ENCODE results near the gene NAV1.

NAV1 gene

GRCh38 chr1:201554190-201554600 is 15.3 kb downstream of the NAV1 start:
- Mint-ChIP-seq H3K27me3 (peaks cover 10% of the 10 kb centered on the region), H3K27ac (peak overlapping the region; percentile 13), H3K4me3 (no peak overlapping the region), H3K36me3 (ENCODE audit: low read depth) (no peaks in the 10 kb centered on the region), H3K4me1 (ENCODE audit: low read depth) (peaks cover 52% of the 10 kb centered on the region), H3K9me3 (no peaks in the 10 kb centered on the region)
- intact Hi-C loops (cut with micrococcal nuclease), result no loop called here

- intact Hi-C loops (cut with micrococcal nuclease), result no loop called here
Measured at GRCh38 chr1:201554789-201555592, 16.1 kb downstream of the NAV1 start.

GRCh38 chr1:201555593-201555945 is 16.6 kb downstream of the NAV1 start:
- Mint-ChIP-seq H3K27me3 (peaks cover 10% of the 10 kb centered on the region), H3K27ac (no peak overlapping the region), H3K4me1 (ENCODE audit: low read depth) (peaks cover 61% of the 10 kb centered on the region), H3K4me3 (no peak overlapping the region), H3K36me3 (ENCODE audit: low read depth) (no peaks in the 10 kb centered on the region), H3K9me3 (no peaks in the 10 kb centered on the region)
- intact Hi-C loops (cut with micrococcal nuclease), result no loop called here

More at GRCh38 chr1:201554789-201555592, 16.1 kb downstream of the NAV1 start:
- no peaks in the 10 kb centered on the region for H3K9me3 Mint-ChIP-seq
- no peak overlapping the region for H3K4me3 Mint-ChIP-seq
- no peaks in the 10 kb centered on the region for H3K36me3 Mint-ChIP-seq (ENCODE audit: low read depth)
- peaks cover 10% of the 10 kb centered on the region for H3K27me3 Mint-ChIP-seq
- H3K27ac Mint-ChIP-seq, result no peak overlapping the region
- peaks cover 60% of the 10 kb centered on the region for H3K4me1 Mint-ChIP-seq (ENCODE audit: low read depth)

DNA sequence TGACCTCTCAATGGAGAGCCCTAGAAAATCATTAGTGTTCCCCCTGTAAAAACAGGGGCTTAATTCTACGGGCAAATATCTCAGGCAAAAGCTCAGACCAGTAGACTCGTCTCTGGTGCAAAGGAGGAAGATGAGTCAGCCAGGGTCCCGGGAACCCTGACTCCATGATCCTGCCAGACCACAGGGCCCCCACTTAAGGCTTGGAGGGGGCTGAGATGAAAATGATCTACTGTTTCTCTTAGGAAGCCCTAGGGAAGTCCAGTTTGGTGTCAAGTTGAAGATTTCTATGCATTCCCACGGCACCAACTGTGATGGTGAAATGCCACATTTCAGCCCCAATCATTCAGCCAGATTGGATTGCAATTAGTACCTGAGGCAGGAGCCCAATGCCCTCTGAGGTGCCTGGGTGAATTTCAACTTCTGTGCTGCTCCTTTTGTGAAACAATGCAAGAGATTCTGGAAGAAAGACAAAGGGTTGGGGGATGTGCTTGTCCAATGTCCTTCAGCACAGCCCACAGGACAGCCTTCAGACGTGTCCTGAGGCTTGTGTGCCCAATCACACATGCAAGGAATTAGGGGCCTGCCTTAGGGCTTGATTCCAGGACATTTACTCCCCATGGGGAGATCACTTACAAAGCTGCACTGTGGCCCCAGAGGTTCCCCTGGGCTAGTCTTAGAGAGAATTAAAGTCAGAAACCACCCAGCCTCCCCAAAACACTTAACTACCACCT is 18.1 kb downstream of the NAV1 start:
- Mint-ChIP-seq H3K27ac (no peak overlapping the region), H3K9me3 (no peaks in the 10 kb centered on the region), H3K27me3 (peaks cover 10% of the 10 kb centered on the region), H3K4me3 (no peak overlapping the region), H3K4me1 (ENCODE audit: low read depth) (peaks cover 46% of the 10 kb centered on the region), H3K36me3 (ENCODE audit: low read depth) (no peaks in the 10 kb centered on the region)
- intact Hi-C loops (cut with micrococcal nuclease), result no loop called here

DNA sequence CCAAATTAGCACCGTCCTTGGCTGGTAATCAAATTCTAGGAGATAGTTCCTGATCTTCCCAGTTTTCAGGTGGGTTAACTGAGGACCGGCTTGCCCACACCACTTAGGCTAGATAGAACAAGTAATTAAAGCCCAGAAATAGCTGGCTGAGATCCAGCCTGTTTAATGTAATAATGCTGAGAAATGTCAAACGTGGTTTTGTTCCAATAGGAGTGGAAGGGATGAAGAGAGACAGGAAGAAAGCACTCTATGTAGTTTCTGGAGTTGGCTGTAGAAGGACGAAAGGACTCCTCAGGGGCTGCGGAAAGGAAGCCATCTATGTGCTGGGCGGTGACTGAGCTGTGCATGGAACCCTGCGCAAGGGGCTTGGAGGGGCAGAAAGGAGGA is 18.6 kb downstream of the NAV1 start:
- Mint-ChIP-seq H3K4me1 (ENCODE audit: low read depth) (peaks cover 41% of the 10 kb centered on the region), H3K27me3 (peaks cover 10% of the 10 kb centered on the region), H3K36me3 (ENCODE audit: low read depth) (no peaks in the 10 kb centered on the region), H3K27ac (no peak overlapping the region), H3K4me3 (no peak overlapping the region), H3K9me3 (no peaks in the 10 kb centered on the region)
- intact Hi-C loops (cut with micrococcal nuclease), result no loop called here

DNA sequence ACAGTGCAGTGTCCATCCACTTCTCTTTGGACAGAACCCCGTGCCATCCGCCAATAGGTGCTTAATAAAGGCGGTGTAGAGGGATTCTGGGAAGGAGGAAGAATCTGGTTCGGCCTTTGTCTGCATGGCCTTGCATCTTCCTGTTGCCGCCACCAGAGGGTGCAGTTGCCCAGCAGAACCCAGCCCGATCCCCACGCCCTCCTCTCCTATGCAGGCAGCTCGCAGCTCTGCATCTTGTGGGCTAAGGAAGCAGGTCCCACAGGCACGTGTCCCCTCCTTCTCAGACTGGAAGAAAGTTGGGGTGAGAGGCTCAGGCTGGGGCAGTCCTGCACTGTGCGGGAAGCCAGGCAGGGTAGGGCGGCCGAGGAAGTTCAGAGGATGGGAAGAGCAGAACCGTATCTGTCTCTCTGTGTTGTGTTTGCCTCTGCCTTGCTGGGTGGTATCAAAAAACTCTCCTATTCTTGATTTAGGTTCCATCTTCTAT is 20.8 kb downstream of the NAV1 start:
- H3K4me3 Mint-ChIP-seq, result no peak overlapping the region
- intact Hi-C loops (cut with micrococcal nuclease), result loop anchor here (1.0 kb wide), 3 partner anchors 28 to 236 kb away; no protein-coding TSS in a partner anchor
- no peaks in the 10 kb centered on the region for H3K36me3 Mint-ChIP-seq (ENCODE audit: low read depth)
- H3K27me3 Mint-ChIP-seq, result peaks cover 6% of the 10 kb centered on the region
- peaks cover 21% of the 10 kb centered on the region for H3K4me1 Mint-ChIP-seq (ENCODE audit: low read depth)
- no peaks in the 10 kb centered on the region for H3K9me3 Mint-ChIP-seq
- no peak overlapping the region for H3K27ac Mint-ChIP-seq

- H3K4me3 Mint-ChIP-seq, result no peak overlapping the region
- intact Hi-C loops (cut with micrococcal nuclease), result no loop called here
- no peaks in the 10 kb centered on the region for H3K9me3 Mint-ChIP-seq
- no peaks in the 10 kb centered on the region for H3K36me3 Mint-ChIP-seq (ENCODE audit: low read depth)
- H3K27me3 Mint-ChIP-seq, result peaks cover 6% of the 10 kb centered on the region
- H3K27ac Mint-ChIP-seq, result no peak overlapping the region
- H3K4me1 Mint-ChIP-seq (ENCODE audit: low read depth), result peaks cover 18% of the 10 kb centered on the region
Measured at GRCh38 chr1:201560328-201561194, 21.6 kb downstream of the NAV1 start.

- H3K9me3 Mint-ChIP-seq, result no peaks in the 10 kb centered on the region
- H3K4me1 Mint-ChIP-seq (ENCODE audit: low read depth), result peaks cover 18% of the 10 kb centered on the region
- H3K4me3 Mint-ChIP-seq, result no peak overlapping the region
- H3K36me3 Mint-ChIP-seq (ENCODE audit: low read depth), result no peaks in the 10 kb centered on the region
- peaks cover 6% of the 10 kb centered on the region for H3K27me3 Mint-ChIP-seq
- intact Hi-C loops (cut with micrococcal nuclease), result no loop called here
- H3K27ac Mint-ChIP-seq, result no peak overlapping the region
Measured at GRCh38 chr1:201561195-201561564, 22.3 kb downstream of the NAV1 start.

GRCh38 chr1:201561601-201562000 is 22.7 kb downstream of the NAV1 start:
- Mint-ChIP-seq H3K27me3 (peaks cover 6% of the 10 kb centered on the region), H3K4me3 (no peak overlapping the region), H3K4me1 (ENCODE audit: low read depth) (peaks cover 14% of the 10 kb centered on the region), H3K36me3 (ENCODE audit: low read depth) (no peaks in the 10 kb centered on the region), H3K9me3 (no peaks in the 10 kb centered on the region), H3K27ac (no peak overlapping the region)
- intact Hi-C loops (cut with micrococcal nuclease), result no loop called here

DNA sequence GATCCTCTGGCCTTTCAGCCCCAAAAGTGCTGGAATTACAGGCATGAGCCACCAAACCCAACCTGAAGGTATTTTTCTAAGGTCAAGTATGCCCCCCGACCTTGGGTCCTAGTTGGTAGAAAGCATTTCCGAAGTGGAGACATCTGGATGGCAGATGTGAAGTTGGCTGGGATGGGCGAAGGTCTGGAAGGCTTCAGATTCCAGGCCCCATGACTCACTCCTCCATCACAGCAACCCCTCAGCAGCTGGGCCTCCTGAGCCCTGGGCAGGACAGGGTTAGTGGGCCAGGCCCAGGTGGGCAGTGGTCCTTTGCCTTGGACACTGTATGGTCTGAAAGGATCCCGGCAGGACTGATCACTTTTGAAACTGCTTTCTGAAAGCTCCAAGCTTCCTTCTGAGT is 23.3 kb downstream of the NAV1 start:
- H3K27ac Mint-ChIP-seq, result no peak overlapping the region
- no peak overlapping the region for H3K4me3 Mint-ChIP-seq
- H3K36me3 Mint-ChIP-seq (ENCODE audit: low read depth), result no peaks in the 10 kb centered on the region
- no peaks in the 10 kb centered on the region for H3K9me3 Mint-ChIP-seq
- peaks cover 9% of the 10 kb centered on the region for H3K4me1 Mint-ChIP-seq (ENCODE audit: low read depth)
- peaks cover 6% of the 10 kb centered on the region for H3K27me3 Mint-ChIP-seq
- intact Hi-C loops (cut with micrococcal nuclease), result no loop called here

GRCh38 chr1:201562659-201563405 is 23.9 kb downstream of the NAV1 start:
- Mint-ChIP-seq H3K4me3 (no peak overlapping the region), H3K27ac (no peak overlapping the region), H3K36me3 (ENCODE audit: low read depth) (no peaks in the 10 kb centered on the region)

DNA sequence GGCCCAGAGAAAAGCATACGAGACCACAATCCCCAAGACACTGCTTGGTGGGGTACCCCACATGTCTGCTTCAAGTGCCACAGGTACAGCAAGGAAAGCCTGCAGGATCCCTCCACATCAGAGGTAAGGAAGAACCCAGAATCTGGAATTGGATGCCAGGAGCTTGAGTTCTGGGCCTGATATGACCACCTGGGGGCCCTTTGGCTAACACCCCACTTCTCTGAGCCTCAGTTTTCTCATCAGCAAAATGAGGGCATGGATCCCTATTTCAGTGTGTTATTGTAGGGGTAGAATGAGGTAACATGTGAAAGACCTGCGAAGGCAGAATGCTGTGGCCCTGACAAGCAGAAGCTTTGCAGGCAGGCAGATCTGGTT is 24.5 kb downstream of the NAV1 start:
- peaks cover 9% of the 10 kb centered on the region for H3K4me1 Mint-ChIP-seq (ENCODE audit: low read depth)
- H3K4me3 Mint-ChIP-seq, result no peak overlapping the region
- H3K36me3 Mint-ChIP-seq (ENCODE audit: low read depth), result no peaks in the 10 kb centered on the region
- no peaks in the 10 kb centered on the region for H3K9me3 Mint-ChIP-seq
- H3K27me3 Mint-ChIP-seq, result peaks cover 2% of the 10 kb centered on the region
- intact Hi-C loops (cut with micrococcal nuclease), result no loop called here
- H3K27ac Mint-ChIP-seq, result no peak overlapping the region

More at GRCh38 chr1:201562659-201563405, 23.9 kb downstream of the NAV1 start:
- peaks cover 4% of the 10 kb centered on the region for H3K27me3 Mint-ChIP-seq
- no peaks in the 10 kb centered on the region for H3K9me3 Mint-ChIP-seq
- peaks cover 9% of the 10 kb centered on the region for H3K4me1 Mint-ChIP-seq (ENCODE audit: low read depth)
- intact Hi-C loops (cut with micrococcal nuclease), result no loop called here

GRCh38 chr1:201563941-201564340 is 25.0 kb downstream of the NAV1 start:
- H3K27me3 Mint-ChIP-seq, result peaks cover 2% of the 10 kb centered on the region
- no peaks in the 10 kb centered on the region for H3K36me3 Mint-ChIP-seq (ENCODE audit: low read depth)
- no peak overlapping the region for H3K4me3 Mint-ChIP-seq
- H3K9me3 Mint-ChIP-seq, result no peaks in the 10 kb centered on the region
- no peak overlapping the region for H3K27ac Mint-ChIP-seq
- intact Hi-C loops (cut with micrococcal nuclease), result no loop called here
- H3K4me1 Mint-ChIP-seq (ENCODE audit: low read depth), result peaks cover 9% of the 10 kb centered on the region

All from dendritic cell treated with granulocyte-macrophage colony-stimulating factor and Interleukin-4, amounts not matched to agents 40 ng/mL and 50 ng/mL, for 4 days (primary cell).